HG03457 (cell line): ENCODE data around the gene ZNF609.

Experiments
- ATAC-seq: cut with Tn5 transposase; IDR thresholded peaks from one replicate; pipeline ENCODE4 v1.9.1; 2021; ENCODE audit warnings: moderate number of reproducible peaks; ENCODE audit not compliant: unreplicated experiment

The ZNF609 gene

GRCh38 chr15:64535460-64536243, 75.3 kb downstream of the ZNF609 start:
- ATAC-seq, result no peak

- no peak for ATAC-seq
Observed at GRCh38 chr15:64536244-64536836, 76.0 kb downstream of the ZNF609 start.

- no peak for ATAC-seq
Observed at GRCh38 chr15:64542091-64542490, 81.7 kb downstream of the ZNF609 start.

GRCh38 chr15:64544450-64544849, 84.1 kb downstream of the ZNF609 start:
- no peak for ATAC-seq

- ATAC-seq, result no peak
Observed at GRCh38 chr15:64547275-64547674, 86.9 kb downstream of the ZNF609 start.

GRCh38 chr15:64548235-64548634, 87.9 kb downstream of the ZNF609 start:
- ATAC-seq, result no peak

GRCh38 chr15:64549860-64550259, 89.5 kb downstream of the ZNF609 start:
- ATAC-seq, result no peak

- no peak for ATAC-seq
Observed at GRCh38 chr15:64552281-64552948, 92.0 kb downstream of the ZNF609 start.

- ATAC-seq, result no peak
Observed at GRCh38 chr15:64558460-64559179, 98.2 kb downstream of the ZNF609 start.

- no peak for ATAC-seq
Observed at GRCh38 chr15:64559243-64559642, 98.9 kb downstream of the ZNF609 start.

- no peak for ATAC-seq
Observed at GRCh38 chr15:64560501-64560900, 100.1 kb downstream of the ZNF609 start.

- no peak for ATAC-seq
Observed at GRCh38 chr15:64560998-64561397, 100.6 kb downstream of the ZNF609 start.

GRCh38 chr15:64562003-64562640, 101.7 kb downstream of the ZNF609 start:
- no peak for ATAC-seq

GRCh38 chr15:64566102-64566501, 105.7 kb downstream of the ZNF609 start:
- ATAC-seq, result no peak

- ATAC-seq, result no peak
Observed at GRCh38 chr15:64566629-64567427, 106.5 kb downstream of the ZNF609 start.

GRCh38 chr15:64568765-64569164, 108.4 kb downstream of the ZNF609 start:
- no peak for ATAC-seq

GRCh38 chr15:64571857-64572291, 111.5 kb downstream of the ZNF609 start:
- no peak for ATAC-seq

- no peak for ATAC-seq
Observed at GRCh38 chr15:64572856-64573255, 112.5 kb downstream of the ZNF609 start.

GRCh38 chr15:64574301-64575017, 114.1 kb downstream of the ZNF609 start:
- no peak for ATAC-seq
